ENCODE results near the gene C1GALT1. TPM values are rescaled to one million over a fixed set of nuclear protein-coding genes. Genes with fewer than 3 reads are reported as not detected.
"Not testable (repeated sequence)": the region's sequence is repeated elsewhere in the genome, so short reads cannot be mapped to it uniquely, and the experiment has no call there.

C1GALT1 gene
- total RNA-seq, 1 experiment from 2014 or later: 54.5 TPM

- H3K27ac ChIP-seq (ENCODE audit: low read length); ATAC-seq; POLR2A ChIA-PET; BruUV-seq (replicated peaks); H3K36me3 ChIP-seq (ENCODE audit: control insufficient read depth, insufficient read depth, low read length); H3K4me1 ChIP-seq (ENCODE audit: control insufficient read depth, insufficient read depth, low read length); H3K4me3 ChIP-seq (ENCODE audit: low read depth in 2 of 2, low read length in 2 of 2); intact Hi-C loops (cut with micrococcal nuclease; ENCODE audit: unreplicated experiment); in situ Hi-C loops (cut with HindIII; ENCODE audit: low pct_unique_long_range_greater_than_20kb, low sequenced_read_pairs); H3K27me3 ChIP-seq (ENCODE audit: control insufficient read depth, insufficient read depth, low read length); DNase-seq (ENCODE audit: low read depth, low spot score); CTCF ChIA-PET: not testable (repeated sequence)
- H3K9me3 ChIP-seq (ENCODE audit: control insufficient read depth, insufficient read depth, low read depth, low read length): peaks cover 11% of the 10 kb centered on the region; the same call in 1 of the 2 replicates
These were observed 17.9 kb downstream of the C1GALT1 start for GRCh38 chr7:7200255-7200654.

GRCh38 chr7:7201578-7202374 lies 19.4 kb downstream of the C1GALT1 start:
- BruUV-seq (replicated peaks): no TSS peak
- intact Hi-C loops (cut with micrococcal nuclease; ENCODE audit: unreplicated experiment): no loop called here

More at GRCh38 chr7:7201578-7202374, 19.4 kb downstream of the C1GALT1 start:
- no peaks in the 10 kb centered on the region for H3K36me3 ChIP-seq (ENCODE audit: control insufficient read depth, insufficient read depth, low read length)
- TF ChIP-seq, protein P1, sequence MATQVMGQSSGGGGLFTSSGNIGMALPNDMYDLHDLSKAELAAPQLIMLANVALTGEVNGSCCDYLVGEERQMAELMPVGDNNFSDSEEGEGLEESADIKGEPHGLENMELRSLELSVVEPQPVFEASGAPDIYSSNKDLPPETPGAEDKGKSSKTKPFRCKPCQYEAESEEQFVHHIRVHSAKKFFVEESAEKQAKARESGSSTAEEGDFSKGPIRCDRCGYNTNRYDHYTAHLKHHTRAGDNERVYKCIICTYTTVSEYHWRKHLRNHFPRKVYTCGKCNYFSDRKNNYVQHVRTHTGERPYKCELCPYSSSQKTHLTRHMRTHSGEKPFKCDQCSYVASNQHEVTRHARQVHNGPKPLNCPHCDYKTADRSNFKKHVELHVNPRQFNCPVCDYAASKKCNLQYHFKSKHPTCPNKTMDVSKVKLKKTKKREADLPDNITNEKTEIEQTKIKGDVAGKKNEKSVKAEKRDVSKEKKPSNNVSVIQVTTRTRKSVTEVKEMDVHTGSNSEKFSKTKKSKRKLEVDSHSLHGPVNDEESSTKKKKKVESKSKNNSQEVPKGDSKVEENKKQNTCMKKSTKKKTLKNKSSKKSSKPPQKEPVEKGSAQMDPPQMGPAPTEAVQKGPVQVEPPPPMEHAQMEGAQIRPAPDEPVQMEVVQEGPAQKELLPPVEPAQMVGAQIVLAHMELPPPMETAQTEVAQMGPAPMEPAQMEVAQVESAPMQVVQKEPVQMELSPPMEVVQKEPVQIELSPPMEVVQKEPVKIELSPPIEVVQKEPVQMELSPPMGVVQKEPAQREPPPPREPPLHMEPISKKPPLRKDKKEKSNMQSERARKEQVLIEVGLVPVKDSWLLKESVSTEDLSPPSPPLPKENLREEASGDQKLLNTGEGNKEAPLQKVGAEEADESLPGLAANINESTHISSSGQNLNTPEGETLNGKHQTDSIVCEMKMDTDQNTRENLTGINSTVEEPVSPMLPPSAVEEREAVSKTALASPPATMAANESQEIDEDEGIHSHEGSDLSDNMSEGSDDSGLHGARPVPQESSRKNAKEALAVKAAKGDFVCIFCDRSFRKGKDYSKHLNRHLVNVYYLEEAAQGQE (IDR thresholded peaks at IDR 0.05; ENCODE audit: insufficient read depth in 1 of 2, low read depth in 2 of 2, low read length in 1 of 2): no peak
- TF ChIP-seq SIN3A (IDR thresholded peaks at IDR 0.05; ENCODE audit: borderline replicate concordance, insufficient read depth, low read depth, low read length) (no peak), CTCF (IDR thresholded peaks at IDR 0.05) (no peak), POLR2AphosphoS5 (IDR thresholded peaks at IDR 0.05; ENCODE audit: low read depth, low read length) (no peak), TCF7L2 (IDR thresholded peaks at IDR 0.05; ENCODE audit: low read depth, low read length) (no peak)
- peaks cover 15% of the 10 kb centered on the region; the same call in 1 of the 2 replicates for H3K9me3 ChIP-seq (ENCODE audit: control insufficient read depth, insufficient read depth, low read depth, low read length)
- peak overlapping the region in 1 of 2 experiments; percentile 10; a peak in 1 of 4 replicates for H3K4me3 ChIP-seq (ENCODE audit: low read depth in 2 of 2, low read length in 2 of 2)
- in situ Hi-C loops (cut with HindIII; ENCODE audit: low pct_unique_long_range_greater_than_20kb, low sequenced_read_pairs): no loop called here
- ATAC-seq (peak; percentile 83), DNase-seq (ENCODE audit: low read depth, low spot score) (no peak)
- POLR2A ChIA-PET: no interaction called here
- peaks cover 8% of the 10 kb centered on the region; the same call in 1 of the 2 replicates for H3K4me1 ChIP-seq (ENCODE audit: control insufficient read depth, insufficient read depth, low read length)
- H3K27me3 ChIP-seq (ENCODE audit: control insufficient read depth, insufficient read depth, low read length): no peaks in the 10 kb centered on the region
- no peak overlapping the region for H3K27ac ChIP-seq (ENCODE audit: low read length)
- CTCF ChIA-PET: interaction anchor here (0.6 kb wide), 1 partner anchor 82 kb away, joined by 3 read pairs; no protein-coding TSS in a partner anchor
